ENCODE results near the gene BTLA. TPM values are rescaled to one million over a fixed set of nuclear protein-coding genes. Genes with fewer than 3 reads are reported as not detected.
"Not testable (repeated sequence)": the region's sequence is repeated elsewhere in the genome, so short reads cannot be mapped to it uniquely, and the experiment has no call there.

The BTLA gene
- total RNA-seq, 1 experiment from 2014 or later: not detected

- peak; percentile 42 for TF ChIP-seq CTCF (IDR thresholded peaks at IDR 0.05; ENCODE audit: unreplicated experiment)
- Mint-ChIP-seq H3K4me1 (ENCODE audit: insufficient read depth, unreplicated experiment) (no peaks in the 10 kb centered on the region), H3K27ac (ENCODE audit: low read depth, unreplicated experiment) (no peak overlapping the region), H3K4me3 (ENCODE audit: unreplicated experiment) (no peak overlapping the region), H3K36me3 (ENCODE audit: insufficient read depth, unreplicated experiment) (peaks cover 65% of the 10 kb centered on the region), H3K27me3 (ENCODE audit: insufficient read depth, unreplicated experiment) (no peaks in the 10 kb centered on the region), H3K9me3 (ENCODE audit: unreplicated experiment) (no peaks in the 10 kb centered on the region)
- intact Hi-C loops (cut with micrococcal nuclease): loop anchor here (1.0 kb wide), 3 partner anchors 238 to 419 kb away; no protein-coding TSS in a partner anchor
- POLR2A ChIA-PET: interaction anchor here (0.9 to 1.4 kb wide), 2 partner anchors 31 to 238 kb away, joined by 5 to 7 read pairs; partner anchors contain the start of genes ATG3, SLC35A5 and SLC9C1
- peak; percentile 34 for DNase-seq (ENCODE audit: unreplicated experiment)
- no TSS peak for BruUV-seq (replicated peaks)
- CTCF ChIA-PET: interaction anchor here (0.6 to 1.4 kb wide), 12 partner anchors 10 to 420 kb away, joined by 3 to 10 read pairs (median 4); partner anchors contain the start of genes ATG3, SLC35A5 and SLC9C1
These were observed 32.1 kb upstream of the BTLA start for GRCh38 chr3:112531358-112531781.

GRCh38 chr3:112530573-112530972 lies 31.3 kb upstream of the BTLA start:
- Mint-ChIP-seq H3K4me3 (ENCODE audit: unreplicated experiment) (no peak overlapping the region), H3K4me1 (ENCODE audit: insufficient read depth, unreplicated experiment) (no peaks in the 10 kb centered on the region), H3K27ac (ENCODE audit: low read depth, unreplicated experiment) (peak overlapping the region; percentile 39), H3K27me3 (ENCODE audit: insufficient read depth, unreplicated experiment) (no peaks in the 10 kb centered on the region), H3K36me3 (ENCODE audit: insufficient read depth, unreplicated experiment) (peaks cover 61% of the 10 kb centered on the region), H3K9me3 (ENCODE audit: unreplicated experiment) (no peaks in the 10 kb centered on the region)
- intact Hi-C loops (cut with micrococcal nuclease): no loop called here
- CTCF ChIA-PET: interaction anchor here (0.5 to 1.4 kb wide), 8 partner anchors 9 to 419 kb away, joined by 3 to 10 read pairs (median 6); partner anchors contain the start of genes ATG3, SLC35A5 and SLC9C1
- TF ChIP-seq CTCF (IDR thresholded peaks at IDR 0.05; ENCODE audit: unreplicated experiment): no peak
- no peak for DNase-seq (ENCODE audit: unreplicated experiment)
- no TSS peak for BruUV-seq (replicated peaks)
- POLR2A ChIA-PET: interaction anchor here (0.9 to 1.4 kb wide), 2 partner anchors 32 to 237 kb away, joined by 5 to 7 read pairs; partner anchors contain the start of genes ATG3, SLC35A5 and SLC9C1

GRCh38 chr3:112524127-112524526 lies 24.9 kb upstream of the BTLA start:
- H3K36me3 Mint-ChIP-seq (ENCODE audit: insufficient read depth, unreplicated experiment); POLR2A ChIA-PET; H3K4me1 Mint-ChIP-seq (ENCODE audit: insufficient read depth, unreplicated experiment); H3K9me3 Mint-ChIP-seq (ENCODE audit: unreplicated experiment); H3K27me3 Mint-ChIP-seq (ENCODE audit: insufficient read depth, unreplicated experiment); H3K4me3 Mint-ChIP-seq (ENCODE audit: unreplicated experiment); DNase-seq (ENCODE audit: unreplicated experiment); H3K27ac Mint-ChIP-seq (ENCODE audit: low read depth, unreplicated experiment); BruUV-seq (replicated peaks); CTCF ChIA-PET; intact Hi-C loops (cut with micrococcal nuclease): not testable (repeated sequence)

GRCh38 chr3:112519424-112520001 lies 20.2 kb upstream of the BTLA start:
- DNase-seq (ENCODE audit: unreplicated experiment): peak; percentile 66
- Mint-ChIP-seq H3K27me3 (ENCODE audit: insufficient read depth, unreplicated experiment) (no peaks in the 10 kb centered on the region), H3K27ac (ENCODE audit: low read depth, unreplicated experiment) (no peak overlapping the region), H3K4me3 (ENCODE audit: unreplicated experiment) (no peak overlapping the region), H3K4me1 (ENCODE audit: insufficient read depth, unreplicated experiment) (no peaks in the 10 kb centered on the region), H3K36me3 (ENCODE audit: insufficient read depth, unreplicated experiment) (no peaks in the 10 kb centered on the region), H3K9me3 (ENCODE audit: unreplicated experiment) (no peaks in the 10 kb centered on the region)
- intact Hi-C loops (cut with micrococcal nuclease): loop anchor here (1.0 to 2.0 kb wide), 5 partner anchors 80 to 409 kb away; no protein-coding TSS in a partner anchor
- BruUV-seq (replicated peaks): no TSS peak
- CTCF ChIA-PET: interaction anchor here (0.6 to 7.1 kb wide), 29 partner anchors 13 to 410 kb away, joined by 3 to 98 read pairs (median 4); partner anchors contain the start of genes CD200 and SLC9C1
- POLR2A ChIA-PET: interaction anchor here (1.1 to 1.2 kb wide), 2 partner anchors 200 to 226 kb away, joined by 3 to 5 read pairs; partner anchors contain the start of gene SLC9C1
- TF ChIP-seq CTCF (IDR thresholded peaks at IDR 0.05; ENCODE audit: unreplicated experiment): peak; percentile 69

- DNase-seq (ENCODE audit: unreplicated experiment); H3K27me3 Mint-ChIP-seq (ENCODE audit: insufficient read depth, unreplicated experiment); H3K4me1 Mint-ChIP-seq (ENCODE audit: insufficient read depth, unreplicated experiment); BruUV-seq (replicated peaks); H3K4me3 Mint-ChIP-seq (ENCODE audit: unreplicated experiment); H3K27ac Mint-ChIP-seq (ENCODE audit: low read depth, unreplicated experiment); H3K9me3 Mint-ChIP-seq (ENCODE audit: unreplicated experiment); H3K36me3 Mint-ChIP-seq (ENCODE audit: insufficient read depth, unreplicated experiment): not testable (repeated sequence)
- ChIA-PET POLR2A (interaction anchor here (0.8 kb wide), 1 partner anchor 211 kb away, joined by 3 read pairs; no protein-coding TSS in a partner anchor), CTCF (interaction anchor here (0.7 to 7.1 kb wide), 14 partner anchors 14 to 410 kb away, joined by 3 to 98 read pairs (median 4); partner anchors contain the start of genes CD200 and SLC9C1)
- intact Hi-C loops (cut with micrococcal nuclease): loop anchor here (1.0 to 2.0 kb wide), 5 partner anchors 80 to 408 kb away; no protein-coding TSS in a partner anchor
These were observed 19.7 kb upstream of the BTLA start for GRCh38 chr3:112518970-112519369.

Measured in MCF 10A (cell line).